Measurements from ENCODE around the gene BMP8A.
"Not testable (repeated sequence)": the region's sequence is repeated elsewhere in the genome, so short reads cannot be mapped to it uniquely, and the experiment has no call there.

The BMP8A gene

DNA sequence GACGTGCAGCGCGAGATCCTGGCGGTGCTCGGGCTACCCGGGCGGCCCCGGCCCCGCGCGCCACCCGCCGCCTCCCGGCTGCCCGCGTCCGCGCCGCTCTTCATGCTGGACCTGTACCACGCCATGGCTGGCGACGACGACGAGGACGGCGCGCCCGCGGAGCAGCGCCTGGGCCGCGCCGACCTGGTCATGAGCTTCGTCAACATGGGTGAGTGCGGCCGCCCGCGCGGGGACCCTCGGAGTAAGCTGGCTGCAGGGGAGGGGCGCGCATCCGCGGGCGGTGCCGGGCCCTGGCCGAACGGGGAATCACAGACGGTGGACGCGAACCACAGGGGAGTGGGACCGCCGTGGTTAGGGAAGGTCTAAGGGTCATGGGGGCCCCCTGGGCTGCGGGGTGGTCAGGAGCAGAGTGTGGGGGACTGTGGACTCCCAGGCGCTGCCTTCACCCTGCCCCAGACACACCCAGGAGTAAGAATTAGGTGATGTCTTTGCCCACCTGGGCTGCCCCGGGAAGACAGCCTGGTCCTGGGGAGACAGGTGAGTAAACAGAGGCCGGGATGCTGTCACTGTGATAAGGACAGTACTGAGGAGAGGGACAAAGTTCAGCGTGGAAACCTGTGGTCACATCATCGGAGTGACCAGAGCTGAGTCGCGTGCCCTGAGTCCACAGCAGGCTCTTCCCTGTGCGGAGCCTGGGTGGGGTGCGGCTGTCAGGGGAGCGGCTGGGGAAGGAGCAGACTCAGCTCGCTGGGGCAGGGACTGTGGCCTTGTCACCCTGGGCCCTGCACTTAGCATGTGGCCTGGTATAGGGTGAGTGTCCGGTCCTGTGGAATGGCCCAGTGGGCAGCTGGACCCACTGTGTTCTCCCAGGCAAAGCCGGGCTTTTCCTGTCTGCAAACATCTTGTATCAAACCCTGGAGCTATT lies 944 bp downstream of the BMP8A start:
- not testable (repeated sequence) for H3K79me2 ChIP-seq (ENCODE audit: control insufficient read depth, insufficient read depth, low read length); H3K4ac ChIP-seq (ENCODE audit: low read depth, low read length); H3K18ac ChIP-seq (ENCODE audit: low read length); H3K79me1 ChIP-seq (ENCODE audit: low read length); H2BK5ac ChIP-seq (ENCODE audit: low read length); H3K9ac ChIP-seq (ENCODE audit: low read length); H2AK5ac ChIP-seq (ENCODE audit: low read length); H3K4me2 ChIP-seq (ENCODE audit: low read length); H2BK120ac ChIP-seq (ENCODE audit: low read depth, low read length); DNase-seq; H3K23ac ChIP-seq (ENCODE audit: low read length); H2BK15ac ChIP-seq (replicated peaks; ENCODE audit: low read depth); H3K4me3 ChIP-seq (ENCODE audit: low read length); H4K8ac ChIP-seq (ENCODE audit: low read depth, low read length); H3K56ac ChIP-seq (ENCODE audit: low read length); H3K4me1 ChIP-seq (ENCODE audit: control insufficient read depth, low read depth, low read length); H3K36me3 ChIP-seq (ENCODE audit: control insufficient read depth, insufficient read depth, low read length); H3K27ac ChIP-seq (ENCODE audit: low read depth, low read length); H4K5ac ChIP-seq (ENCODE audit: low read length)
- no CpG with 5 or more reads among the region's 67 CpGs for WGBS (ENCODE audit: extremely low coverage, insufficient coverage, low lambda C conversion rate)
- H3K27me3 ChIP-seq (ENCODE audit: insufficient read depth, low read length, poor library complexity), result peaks cover 20% of the 10 kb centered on the region

DNA sequence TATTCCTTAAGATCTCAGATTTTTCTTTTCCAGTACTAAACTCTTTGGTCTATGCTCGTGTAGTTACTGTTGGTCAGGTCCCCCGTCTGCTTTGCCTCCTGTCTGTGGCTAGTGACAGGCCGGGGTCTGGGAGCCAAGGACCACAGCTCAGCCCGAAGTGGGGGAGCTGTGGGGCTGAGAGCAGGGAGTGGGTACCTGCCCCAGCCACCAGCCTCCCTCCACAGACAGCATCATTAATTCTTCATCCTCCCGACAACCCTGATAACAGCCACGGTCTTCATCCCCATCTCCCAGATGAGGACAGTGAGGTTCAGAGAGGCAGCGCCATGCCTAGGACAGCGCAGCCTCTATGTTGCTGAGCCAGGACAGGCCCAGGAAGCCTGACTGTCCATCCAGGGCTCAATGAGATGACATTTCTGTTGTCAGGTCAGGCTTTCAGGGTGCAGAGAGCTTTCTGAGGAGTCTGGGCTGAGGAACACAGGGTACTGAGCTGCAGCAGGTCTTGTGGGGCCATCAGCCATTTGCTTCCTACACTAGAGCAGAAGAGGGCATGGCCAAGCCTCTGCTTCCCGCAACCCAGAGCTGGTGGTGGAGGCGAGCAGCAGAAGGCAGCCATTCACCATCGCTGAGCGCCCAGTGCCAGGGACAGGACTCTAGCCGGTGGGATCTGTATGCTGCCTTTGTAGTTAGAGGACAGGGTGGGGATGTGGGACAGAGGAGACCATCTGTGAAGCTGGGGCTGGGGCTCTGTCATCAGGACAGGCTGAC lies 1.8 kb downstream of the BMP8A start:
- not testable (repeated sequence) for H2BK120ac ChIP-seq (ENCODE audit: low read depth, low read length); H3K9ac ChIP-seq (ENCODE audit: low read length); H3K23ac ChIP-seq (ENCODE audit: low read length); H3K4me1 ChIP-seq (ENCODE audit: control insufficient read depth, low read depth, low read length); H4K5ac ChIP-seq (ENCODE audit: low read length); H3K79me1 ChIP-seq (ENCODE audit: low read length); DNase-seq; H4K8ac ChIP-seq (ENCODE audit: low read depth, low read length); H3K4me3 ChIP-seq (ENCODE audit: low read length); H3K4ac ChIP-seq (ENCODE audit: low read depth, low read length); H3K36me3 ChIP-seq (ENCODE audit: control insufficient read depth, insufficient read depth, low read length); H2BK5ac ChIP-seq (ENCODE audit: low read length); H2AK5ac ChIP-seq (ENCODE audit: low read length); H2BK15ac ChIP-seq (replicated peaks; ENCODE audit: low read depth); H3K4me2 ChIP-seq (ENCODE audit: low read length); H3K18ac ChIP-seq (ENCODE audit: low read length); H3K79me2 ChIP-seq (ENCODE audit: control insufficient read depth, insufficient read depth, low read length); H3K27ac ChIP-seq (ENCODE audit: low read depth, low read length); H3K56ac ChIP-seq (ENCODE audit: low read length)
- H3K27me3 ChIP-seq (ENCODE audit: insufficient read depth, low read length, poor library complexity), result peaks cover 20% of the 10 kb centered on the region
- WGBS (ENCODE audit: extremely low coverage, insufficient coverage, low lambda C conversion rate), result no CpG with 5 or more reads among the region's 13 CpGs

DNA sequence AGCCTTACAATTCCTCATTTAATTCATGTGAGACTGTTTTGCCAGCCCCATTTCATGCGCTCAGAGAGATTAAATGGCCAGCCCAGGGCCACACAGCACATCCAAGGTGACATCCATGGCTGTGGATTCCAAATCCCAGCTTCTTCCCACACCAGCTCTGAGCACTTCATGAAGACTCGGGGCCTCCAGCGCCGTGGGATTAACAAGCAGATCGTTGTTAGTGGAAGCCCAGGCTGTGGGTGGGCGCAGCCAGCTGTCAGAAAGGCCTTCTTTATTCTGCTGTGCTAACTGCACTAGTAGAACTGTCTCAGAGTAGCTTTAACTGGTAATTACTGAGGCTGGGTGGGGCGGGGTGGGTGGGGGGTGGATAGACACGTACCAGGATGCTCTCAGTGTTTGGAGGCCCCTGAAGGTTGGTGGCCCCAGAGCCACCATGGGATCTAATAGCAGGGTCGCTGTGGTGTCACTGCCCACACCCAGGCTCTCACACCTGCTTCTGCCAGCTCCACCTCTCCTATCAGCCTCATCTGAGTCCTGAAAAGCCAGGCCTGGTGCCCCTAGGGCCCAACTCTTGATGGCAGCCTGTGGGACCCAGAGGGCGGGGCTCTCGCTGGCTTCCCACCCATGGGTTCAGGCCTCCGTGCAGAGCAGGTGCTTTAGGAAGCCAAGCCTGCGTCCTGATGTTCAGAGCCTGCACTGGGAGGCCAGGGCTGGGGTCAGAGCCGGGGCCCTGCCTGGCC lies 3.4 kb downstream of the BMP8A start:
- Histone ChIP-seq H4K8ac (ENCODE audit: low read depth, low read length) (no peak overlapping the region), H3K18ac (ENCODE audit: low read length) (no peak overlapping the region), H3K36me3 (ENCODE audit: control insufficient read depth, insufficient read depth, low read length) (no peaks in the 10 kb centered on the region), H3K4ac (ENCODE audit: low read depth, low read length) (no peak overlapping the region), H3K27ac (ENCODE audit: low read depth, low read length) (no peak overlapping the region), H3K4me2 (ENCODE audit: low read length) (no peak overlapping the region), H2BK120ac (ENCODE audit: low read depth, low read length) (no peak overlapping the region), H3K4me3 (ENCODE audit: low read length) (no peak overlapping the region), H2AK5ac (ENCODE audit: low read length) (no peak overlapping the region), H3K56ac (ENCODE audit: low read length) (no peak overlapping the region), H3K27me3 (ENCODE audit: insufficient read depth, low read length, poor library complexity) (peaks cover 18% of the 10 kb centered on the region), H4K5ac (ENCODE audit: low read length) (no peak overlapping the region), H2BK15ac (replicated peaks; ENCODE audit: low read depth) (no peak overlapping the region), H2BK5ac (ENCODE audit: low read length) (no peak overlapping the region), H3K9ac (ENCODE audit: low read length) (no peak overlapping the region), H3K79me2 (ENCODE audit: control insufficient read depth, insufficient read depth, low read length) (no peaks in the 10 kb centered on the region), H3K4me1 (ENCODE audit: control insufficient read depth, low read depth, low read length) (no peaks in the 10 kb centered on the region), H3K79me1 (ENCODE audit: low read length) (no peaks in the 10 kb centered on the region), H3K23ac (ENCODE audit: low read length) (no peak overlapping the region)
- no CpG with 5 or more reads among the region's 14 CpGs for WGBS (ENCODE audit: extremely low coverage, insufficient coverage, low lambda C conversion rate)
- DNase-seq, result no peak

DNA sequence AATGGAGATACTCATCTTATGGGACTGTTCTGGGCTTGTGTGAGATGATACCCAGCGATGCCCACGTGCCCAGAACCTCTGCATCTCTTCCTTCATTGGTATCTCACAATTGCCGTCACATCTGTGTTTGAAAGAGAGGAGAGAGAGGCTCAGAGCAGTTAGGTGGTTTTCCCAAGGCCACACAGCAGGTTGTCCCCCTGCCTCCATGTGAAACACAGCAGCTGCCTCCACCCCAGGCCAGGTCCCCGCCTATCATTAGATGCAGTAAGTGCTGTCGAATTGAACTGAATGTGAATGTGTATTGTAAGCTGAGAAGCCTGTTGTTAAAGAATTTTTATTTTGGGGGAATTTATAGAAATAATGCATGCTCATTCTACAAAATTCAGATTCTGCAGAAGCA lies 5.1 kb downstream of the BMP8A start:
- H3K27ac ChIP-seq (ENCODE audit: low read depth, low read length); DNase-seq; H2AK5ac ChIP-seq (ENCODE audit: low read length); H3K4me2 ChIP-seq (ENCODE audit: low read length); H3K4me3 ChIP-seq (ENCODE audit: low read length); H3K18ac ChIP-seq (ENCODE audit: low read length); H3K4me1 ChIP-seq (ENCODE audit: control insufficient read depth, low read depth, low read length); H2BK5ac ChIP-seq (ENCODE audit: low read length); H2BK120ac ChIP-seq (ENCODE audit: low read depth, low read length); H3K36me3 ChIP-seq (ENCODE audit: control insufficient read depth, insufficient read depth, low read length); H4K8ac ChIP-seq (ENCODE audit: low read depth, low read length); H3K23ac ChIP-seq (ENCODE audit: low read length); H3K4ac ChIP-seq (ENCODE audit: low read depth, low read length); H4K5ac ChIP-seq (ENCODE audit: low read length); H2BK15ac ChIP-seq (replicated peaks; ENCODE audit: low read depth); H3K79me1 ChIP-seq (ENCODE audit: low read length); H3K56ac ChIP-seq (ENCODE audit: low read length); H3K9ac ChIP-seq (ENCODE audit: low read length); H3K79me2 ChIP-seq (ENCODE audit: control insufficient read depth, insufficient read depth, low read length): not testable (repeated sequence)
- peaks cover 13% of the 10 kb centered on the region for H3K27me3 ChIP-seq (ENCODE audit: insufficient read depth, low read length, poor library complexity)
- WGBS (ENCODE audit: extremely low coverage, insufficient coverage, low lambda C conversion rate), result no CpG with 5 or more reads among the region's 5 CpGs

DNA sequence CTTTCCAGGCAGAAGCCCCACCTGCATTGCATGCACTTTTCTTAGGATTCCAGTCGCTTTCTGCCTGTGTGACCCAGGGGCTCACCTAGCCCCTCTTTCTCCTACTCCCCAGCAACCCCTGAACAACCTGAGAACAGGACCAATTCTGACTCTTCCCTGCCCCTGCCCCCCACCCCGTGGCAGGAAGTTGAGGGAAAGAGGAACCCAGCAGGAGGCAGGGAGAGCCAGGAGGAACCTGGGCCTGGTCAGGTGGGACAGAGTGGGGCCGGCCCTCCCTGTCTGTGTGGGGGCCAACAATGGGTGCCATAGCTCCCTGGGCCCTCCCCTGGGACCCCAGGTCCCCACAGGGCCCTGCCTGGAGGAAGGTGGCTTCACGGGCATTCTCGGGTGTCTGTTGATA lies 6.1 kb downstream of the BMP8A start:
- WGBS (ENCODE audit: extremely low coverage, insufficient coverage, low lambda C conversion rate), result no CpG with 5 or more reads among the region's 5 CpGs
- no peak for DNase-seq

More for the DNA sequence above, 6.1 kb downstream of the BMP8A start:
- H3K4me1 ChIP-seq (ENCODE audit: control insufficient read depth, low read depth, low read length), result no peaks in the 10 kb centered on the region
- no peak overlapping the region for H3K9ac ChIP-seq (ENCODE audit: low read length)
- H3K18ac ChIP-seq (ENCODE audit: low read length), result no peak overlapping the region
- no peaks in the 10 kb centered on the region for H3K79me1 ChIP-seq (ENCODE audit: low read length)
- no peak overlapping the region for H3K4me2 ChIP-seq (ENCODE audit: low read length)
- no peak overlapping the region for H4K8ac ChIP-seq (ENCODE audit: low read depth, low read length)
- H3K36me3 ChIP-seq (ENCODE audit: control insufficient read depth, insufficient read depth, low read length), result no peaks in the 10 kb centered on the region
- no peak overlapping the region for H2BK5ac ChIP-seq (ENCODE audit: low read length)
- H3K23ac ChIP-seq (ENCODE audit: low read length), result no peak overlapping the region
- no peak overlapping the region for H3K4ac ChIP-seq (ENCODE audit: low read depth, low read length)
- H2BK15ac ChIP-seq (replicated peaks; ENCODE audit: low read depth), result no peak overlapping the region
- H2BK120ac ChIP-seq (ENCODE audit: low read depth, low read length), result no peak overlapping the region
- no peak overlapping the region for H3K56ac ChIP-seq (ENCODE audit: low read length)
- H2AK5ac ChIP-seq (ENCODE audit: low read length), result no peak overlapping the region
- H4K5ac ChIP-seq (ENCODE audit: low read length), result no peak overlapping the region
- H3K27me3 ChIP-seq (ENCODE audit: insufficient read depth, low read length, poor library complexity), result peaks cover 9% of the 10 kb centered on the region
- no peak overlapping the region for H3K27ac ChIP-seq (ENCODE audit: low read depth, low read length)
- H3K79me2 ChIP-seq (ENCODE audit: control insufficient read depth, insufficient read depth, low read length), result no peaks in the 10 kb centered on the region
- no peak overlapping the region for H3K4me3 ChIP-seq (ENCODE audit: low read length)

Measured in mesendoderm (in vitro differentiated cells).